B cell (primary cell): ENCODE results near the gene CDK2.

Experiments used
- CTCF ChIP-seq: fragments of 200-600 bp; IDR thresholded peaks from one replicate; pipeline ENCODE4 v1.8.0; 2022; ENCODE audit warnings: antibody characterized with exemption, mild to moderate bottlenecking
- EZH2 ChIP-seq: IDR thresholded peaks from 2 replicates; pipeline ENCODE4 v1.6.1; 2012; ENCODE audit warnings: borderline replicate concordance, low read depth, mild to moderate bottlenecking, moderate library complexity, low read length; ENCODE audit not compliant: insufficient read depth, poor library complexity, severe bottlenecking

GRCh38 chr12:55938826-55939501 is 27.7 kb upstream of the CDK2 start:
- TF ChIP-seq CTCF (no peak), EZH2 (no peak)
